ENCODE measurements around the gene S1PR4.

- TF ChIP-seq CTCF (conservative IDR thresholded peaks at IDR 0.05; ENCODE audit: low read depth, low read length) (no peak), EZH2 (IDR thresholded peaks at IDR 0.05; ENCODE audit: low read length, unreplicated experiment) (no peak), EZH2phosphoT487 (IDR thresholded peaks at IDR 0.05; ENCODE audit: borderline replicate concordance, low read length) (no peak)
Observed at GRCh38 chr19:3196064-3196932, 17.7 kb downstream of the S1PR4 start.
